Islet of Langerhans (tissue), 1 donor: ENCODE data around the gene ADCYAP1R1.

ENCODE experiments used
- FAIRE-seq: peaks from one replicate; lab custom pipeline; 2011; peaks lifted over from hg19 to GRCh38; lab: Jason Lieb, UNC

Gene ADCYAP1R1

GRCh38 chr7:31087351-31087750 is 35.2 kb downstream of the ADCYAP1R1 start:
- no peak for FAIRE-seq

- FAIRE-seq: no peak
Measured at GRCh38 chr7:31091924-31092434, 39.9 kb downstream of the ADCYAP1R1 start.

- no peak for FAIRE-seq
Measured at GRCh38 chr7:31092606-31093005, 40.5 kb downstream of the ADCYAP1R1 start.

GRCh38 chr7:31093282-31093681 is 41.2 kb downstream of the ADCYAP1R1 start:
- FAIRE-seq: no peak

GRCh38 chr7:31094271-31094670 is 42.2 kb downstream of the ADCYAP1R1 start:
- no peak for FAIRE-seq

GRCh38 chr7:31095286-31096197 is 43.4 kb downstream of the ADCYAP1R1 start:
- no peak for FAIRE-seq

- no peak for FAIRE-seq
Measured at GRCh38 chr7:31096198-31096876, 44.2 kb downstream of the ADCYAP1R1 start.

GRCh38 chr7:31096877-31097258 is 44.8 kb downstream of the ADCYAP1R1 start:
- FAIRE-seq: no peak

GRCh38 chr7:31098642-31099360 is 46.7 kb downstream of the ADCYAP1R1 start:
- FAIRE-seq: no peak

- FAIRE-seq: no peak
Measured at GRCh38 chr7:31099451-31100444, 47.6 kb downstream of the ADCYAP1R1 start.

- FAIRE-seq: no peak
Measured at GRCh38 chr7:31100445-31100844, 48.3 kb downstream of the ADCYAP1R1 start.

GRCh38 chr7:31100871-31101270 is 48.8 kb downstream of the ADCYAP1R1 start:
- FAIRE-seq: no peak

GRCh38 chr7:31101544-31101943 is 49.4 kb downstream of the ADCYAP1R1 start:
- no peak for FAIRE-seq

- FAIRE-seq: no peak
Measured at GRCh38 chr7:31102151-31102972, 50.3 kb downstream of the ADCYAP1R1 start.

- FAIRE-seq: no peak
Measured at GRCh38 chr7:31102973-31103850, 51.1 kb downstream of the ADCYAP1R1 start.

- no peak for FAIRE-seq
Measured at GRCh38 chr7:31104361-31105255, 52.5 kb downstream of the ADCYAP1R1 start.

GRCh38 chr7:31105256-31105950 is 53.3 kb downstream of the ADCYAP1R1 start:
- no peak for FAIRE-seq
